ENCODE measurements around the gene IRX3.
A peak's percentile ranks its signal among the peaks of the same experiment; 100 is the strongest.

The IRX3 gene

GRCh38 chr16:54283725-54284318 lies 2.8 kb downstream of the IRX3 start:
- H3K36me3 ChIP-seq (ENCODE audit: control insufficient read depth in 1 of 2, insufficient read depth in 2 of 2, low read length in 2 of 2) = no peaks in the 10 kb centered on the region
- peaks cover 0 to 57% of the 10 kb centered on the region in 2 donors for H3K4me1 ChIP-seq (ENCODE audit: control insufficient read depth in 1 of 2, insufficient read depth in 2 of 2, low read length in 2 of 2)
- H3K9me3 ChIP-seq (ENCODE audit: control insufficient read depth in 1 of 2, low read length in 2 of 2) = no peaks in the 10 kb centered on the region
- peaks cover 59% of the 10 kb centered on the region for H3K27me3 ChIP-seq (ENCODE audit: low read depth, low read length)
- peak overlapping the region in 1 of 2 donors; percentile 80 for H3K4me3 ChIP-seq (ENCODE audit: low read depth in 1 of 2, low read length in 2 of 2)
- no peak overlapping the region for H3K27ac ChIP-seq (ENCODE audit: low read length)

GRCh38 chr16:54282928-54283724 lies 3.5 kb downstream of the IRX3 start:
- no peak overlapping the region for H3K27ac ChIP-seq (ENCODE audit: low read length)
- no peaks in the 10 kb centered on the region for H3K9me3 ChIP-seq (ENCODE audit: control insufficient read depth in 1 of 2, low read length in 2 of 2)
- H3K4me3 ChIP-seq (ENCODE audit: low read depth in 1 of 2, low read length in 2 of 2) = no peak overlapping the region
- H3K36me3 ChIP-seq (ENCODE audit: control insufficient read depth in 1 of 2, insufficient read depth in 2 of 2, low read length in 2 of 2) = no peaks in the 10 kb centered on the region
- H3K27me3 ChIP-seq (ENCODE audit: low read depth, low read length) = peaks cover 55% of the 10 kb centered on the region
- peaks cover 0 to 57% of the 10 kb centered on the region in 2 donors for H3K4me1 ChIP-seq (ENCODE audit: control insufficient read depth in 1 of 2, insufficient read depth in 2 of 2, low read length in 2 of 2)

- Histone ChIP-seq H3K4me3 (ENCODE audit: low read depth in 1 of 2, low read length in 2 of 2) (peak overlapping the region in 1 of 2 donors; percentile 48), H3K36me3 (ENCODE audit: control insufficient read depth in 1 of 2, insufficient read depth in 2 of 2, low read length in 2 of 2) (no peaks in the 10 kb centered on the region), H3K4me1 (ENCODE audit: control insufficient read depth in 1 of 2, insufficient read depth in 2 of 2, low read length in 2 of 2) (peaks cover 0 to 50% of the 10 kb centered on the region in 2 donors), H3K27me3 (ENCODE audit: low read depth, low read length) (peaks cover 48% of the 10 kb centered on the region), H3K27ac (ENCODE audit: low read length) (no peak overlapping the region), H3K9me3 (ENCODE audit: control insufficient read depth in 1 of 2, low read length in 2 of 2) (no peaks in the 10 kb centered on the region)
Measured at GRCh38 chr16:54282202-54282927, 4.2 kb downstream of the IRX3 start.

GRCh38 chr16:54281535-54282201 lies 4.9 kb downstream of the IRX3 start:
- Histone ChIP-seq H3K27ac (ENCODE audit: low read length) (no peak overlapping the region), H3K36me3 (ENCODE audit: control insufficient read depth in 1 of 2, insufficient read depth in 2 of 2, low read length in 2 of 2) (no peaks in the 10 kb centered on the region), H3K4me1 (ENCODE audit: control insufficient read depth in 1 of 2, insufficient read depth in 2 of 2, low read length in 2 of 2) (peaks cover 0 to 44% of the 10 kb centered on the region in 2 donors), H3K4me3 (ENCODE audit: low read depth in 1 of 2, low read length in 2 of 2) (peak overlapping the region in 1 of 2 donors; percentile 48), H3K27me3 (ENCODE audit: low read depth, low read length) (peaks cover 44% of the 10 kb centered on the region), H3K9me3 (ENCODE audit: control insufficient read depth in 1 of 2, low read length in 2 of 2) (no peaks in the 10 kb centered on the region)

GRCh38 chr16:54280751-54281150 lies 5.8 kb downstream of the IRX3 start:
- Histone ChIP-seq H3K27me3 (ENCODE audit: low read depth, low read length) (peaks cover 44% of the 10 kb centered on the region), H3K27ac (ENCODE audit: low read length) (no peak overlapping the region)

GRCh38 chr16:54277845-54278703 lies 8.5 kb downstream of the IRX3 start:
- peaks cover 21% of the 10 kb centered on the region for H3K27me3 ChIP-seq (ENCODE audit: low read depth, low read length)
- H3K36me3 ChIP-seq (ENCODE audit: control insufficient read depth in 1 of 2, insufficient read depth in 2 of 2, low read length in 2 of 2) = no peaks in the 10 kb centered on the region
- H3K9me3 ChIP-seq (ENCODE audit: control insufficient read depth in 1 of 2, low read length in 2 of 2) = no peaks in the 10 kb centered on the region
- H3K4me1 ChIP-seq (ENCODE audit: control insufficient read depth in 1 of 2, insufficient read depth in 2 of 2, low read length in 2 of 2) = peaks cover 0 to 16% of the 10 kb centered on the region in 2 donors
- no peak overlapping the region for H3K27ac ChIP-seq (ENCODE audit: low read length)
- no peak overlapping the region for H3K4me3 ChIP-seq (ENCODE audit: low read depth in 1 of 2, low read length in 2 of 2)

More at GRCh38 chr16:54280751-54281150, 5.8 kb downstream of the IRX3 start:
- Histone ChIP-seq H3K9me3 (ENCODE audit: control insufficient read depth in 1 of 2, low read length in 2 of 2) (no peaks in the 10 kb centered on the region), H3K36me3 (ENCODE audit: control insufficient read depth in 1 of 2, insufficient read depth in 2 of 2, low read length in 2 of 2) (no peaks in the 10 kb centered on the region), H3K4me3 (ENCODE audit: low read depth in 1 of 2, low read length in 2 of 2) (no peak overlapping the region), H3K4me1 (ENCODE audit: control insufficient read depth in 1 of 2, insufficient read depth in 2 of 2, low read length in 2 of 2) (peaks cover 0 to 37% of the 10 kb centered on the region in 2 donors)

- H3K9me3 ChIP-seq (ENCODE audit: control insufficient read depth in 1 of 2, low read length in 2 of 2) = peaks cover 0 to 3% of the 10 kb centered on the region in 2 donors
- no peaks in the 10 kb centered on the region for H3K36me3 ChIP-seq (ENCODE audit: control insufficient read depth in 1 of 2, insufficient read depth in 2 of 2, low read length in 2 of 2)
- H3K27me3 ChIP-seq (ENCODE audit: low read depth, low read length) = peaks cover 1% of the 10 kb centered on the region
- H3K4me1 ChIP-seq (ENCODE audit: control insufficient read depth in 1 of 2, insufficient read depth in 2 of 2, low read length in 2 of 2) = no peaks in the 10 kb centered on the region
- H3K27ac ChIP-seq (ENCODE audit: low read length) = no peak overlapping the region
- no peak overlapping the region for H3K4me3 ChIP-seq (ENCODE audit: low read depth in 1 of 2, low read length in 2 of 2)
Measured at GRCh38 chr16:54275956-54276355, 10.6 kb downstream of the IRX3 start.

- Histone ChIP-seq H3K4me3 (ENCODE audit: low read depth in 1 of 2, low read length in 2 of 2) (no peak overlapping the region), H3K27ac (ENCODE audit: low read length) (no peak overlapping the region), H3K27me3 (ENCODE audit: low read depth, low read length) (no peaks in the 10 kb centered on the region), H3K4me1 (ENCODE audit: control insufficient read depth in 1 of 2, insufficient read depth in 2 of 2, low read length in 2 of 2) (no peaks in the 10 kb centered on the region), H3K36me3 (ENCODE audit: control insufficient read depth in 1 of 2, insufficient read depth in 2 of 2, low read length in 2 of 2) (no peaks in the 10 kb centered on the region), H3K9me3 (ENCODE audit: control insufficient read depth in 1 of 2, low read length in 2 of 2) (peaks cover 0 to 3% of the 10 kb centered on the region in 2 donors)
Measured at GRCh38 chr16:54273566-54273965, 13.0 kb downstream of the IRX3 start.

- H3K27ac ChIP-seq (ENCODE audit: low read length) = no peak overlapping the region
- no peaks in the 10 kb centered on the region for H3K36me3 ChIP-seq (ENCODE audit: control insufficient read depth in 1 of 2, insufficient read depth in 2 of 2, low read length in 2 of 2)
Measured at GRCh38 chr16:54270711-54271110, 15.9 kb downstream of the IRX3 start.

GRCh38 chr16:54269461-54269860 lies 17.1 kb downstream of the IRX3 start:
- no peak overlapping the region for H3K4me3 ChIP-seq (ENCODE audit: low read depth in 1 of 2, low read length in 2 of 2)
- H3K36me3 ChIP-seq (ENCODE audit: control insufficient read depth in 1 of 2, insufficient read depth in 2 of 2, low read length in 2 of 2) = no peaks in the 10 kb centered on the region
- no peak overlapping the region for H3K27ac ChIP-seq (ENCODE audit: low read length)
- H3K27me3 ChIP-seq (ENCODE audit: low read depth, low read length) = no peaks in the 10 kb centered on the region
- H3K4me1 ChIP-seq (ENCODE audit: control insufficient read depth in 1 of 2, insufficient read depth in 2 of 2, low read length in 2 of 2) = no peaks in the 10 kb centered on the region
- peaks cover 0 to 7% of the 10 kb centered on the region in 2 donors for H3K9me3 ChIP-seq (ENCODE audit: control insufficient read depth in 1 of 2, low read length in 2 of 2)

More at GRCh38 chr16:54270711-54271110, 15.9 kb downstream of the IRX3 start:
- H3K9me3 ChIP-seq (ENCODE audit: control insufficient read depth in 1 of 2, low read length in 2 of 2) = peaks cover 0 to 3% of the 10 kb centered on the region in 2 donors
- H3K27me3 ChIP-seq (ENCODE audit: low read depth, low read length) = no peaks in the 10 kb centered on the region
- no peak overlapping the region for H3K4me3 ChIP-seq (ENCODE audit: low read depth in 1 of 2, low read length in 2 of 2)
- H3K4me1 ChIP-seq (ENCODE audit: control insufficient read depth in 1 of 2, insufficient read depth in 2 of 2, low read length in 2 of 2) = no peaks in the 10 kb centered on the region

Data from muscle layer of duodenum (tissue), 2 donors.